ENCODE data around the gene UCKL1.
"Not testable (repeated sequence)": the region's sequence is repeated elsewhere in the genome, so short reads cannot be mapped to it uniquely, and the experiment has no call there.

The UCKL1 gene

DNA sequence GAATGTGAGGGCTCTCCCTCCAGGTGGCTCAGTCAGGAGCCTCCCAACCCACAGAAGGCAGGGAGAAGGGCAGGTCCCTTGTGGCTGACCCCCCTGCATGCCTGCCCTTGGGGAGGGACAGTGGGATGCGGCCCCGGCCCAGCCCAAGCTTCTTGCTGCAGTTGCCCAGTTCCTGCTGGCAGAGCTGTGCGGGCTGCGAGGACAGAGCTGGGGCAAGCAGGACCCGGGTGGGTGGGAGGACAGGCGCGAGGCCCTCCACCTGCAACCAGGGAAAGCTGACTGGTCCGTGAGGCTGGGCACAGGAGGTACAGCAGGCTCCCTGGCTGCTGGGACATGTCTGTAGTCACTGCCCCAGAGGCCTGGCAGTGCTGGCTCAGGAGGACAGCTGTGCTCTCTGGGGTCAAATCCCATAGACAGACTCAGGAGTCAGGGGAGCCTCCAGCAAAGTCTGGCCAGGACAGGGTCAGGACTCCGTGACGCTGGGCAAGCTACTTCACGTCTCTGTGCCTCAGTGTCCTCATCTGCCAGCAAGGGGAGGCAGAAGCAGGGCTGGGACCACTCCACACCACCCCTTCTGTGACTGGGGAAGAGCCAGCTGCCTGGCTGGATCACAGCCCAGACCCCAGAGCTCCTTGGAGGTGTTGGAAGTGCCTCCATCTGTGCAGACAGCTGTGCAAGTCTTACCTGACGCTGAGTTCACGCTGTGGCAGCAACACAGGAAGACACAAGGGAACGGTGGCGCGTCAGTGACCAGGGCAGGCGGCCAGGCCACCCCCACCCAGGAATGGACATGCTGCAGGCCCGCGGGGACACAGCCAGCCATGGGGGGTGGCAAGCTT, 13.0 kb downstream of the UCKL1 start:
- no peak for DNase-seq (ENCODE audit: low read depth, low spot score)

DNA sequence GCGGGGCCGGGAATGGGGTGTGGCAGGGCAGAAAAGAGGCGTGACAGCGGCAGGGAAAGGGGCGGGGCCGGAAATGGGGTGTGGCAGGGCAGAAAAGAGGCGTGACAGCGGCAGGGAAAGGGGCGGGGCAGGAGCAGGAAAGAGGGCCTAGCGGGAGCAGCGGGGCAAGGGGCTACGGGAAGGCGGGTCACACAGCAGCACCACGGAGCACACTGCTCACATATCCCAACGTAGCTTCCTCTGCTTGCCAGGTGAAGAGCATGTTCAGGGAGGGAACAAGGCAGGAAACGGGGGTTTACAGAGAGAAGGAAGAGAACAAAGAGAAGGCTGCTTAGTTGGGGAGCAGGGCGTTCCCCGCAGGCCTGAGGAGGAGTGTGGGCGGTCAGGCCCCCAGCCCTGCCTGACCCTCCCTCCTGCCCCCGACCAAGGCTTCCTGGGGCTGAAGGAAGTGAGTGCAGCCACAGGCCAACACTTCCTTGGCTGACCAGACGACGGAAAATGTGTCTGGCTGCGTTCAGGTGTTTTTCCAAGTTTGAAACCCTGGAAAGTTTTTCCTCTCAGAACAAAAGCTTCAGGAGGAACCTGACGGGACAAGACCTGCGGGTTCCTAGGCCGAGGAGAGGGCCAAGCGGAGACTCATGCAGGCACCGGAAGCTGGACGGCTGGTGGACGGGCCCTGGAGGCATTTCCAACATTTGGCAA, 13.8 kb downstream of the UCKL1 start:
- peak; percentile 80 for DNase-seq (ENCODE audit: low read depth, low spot score)

DNA sequence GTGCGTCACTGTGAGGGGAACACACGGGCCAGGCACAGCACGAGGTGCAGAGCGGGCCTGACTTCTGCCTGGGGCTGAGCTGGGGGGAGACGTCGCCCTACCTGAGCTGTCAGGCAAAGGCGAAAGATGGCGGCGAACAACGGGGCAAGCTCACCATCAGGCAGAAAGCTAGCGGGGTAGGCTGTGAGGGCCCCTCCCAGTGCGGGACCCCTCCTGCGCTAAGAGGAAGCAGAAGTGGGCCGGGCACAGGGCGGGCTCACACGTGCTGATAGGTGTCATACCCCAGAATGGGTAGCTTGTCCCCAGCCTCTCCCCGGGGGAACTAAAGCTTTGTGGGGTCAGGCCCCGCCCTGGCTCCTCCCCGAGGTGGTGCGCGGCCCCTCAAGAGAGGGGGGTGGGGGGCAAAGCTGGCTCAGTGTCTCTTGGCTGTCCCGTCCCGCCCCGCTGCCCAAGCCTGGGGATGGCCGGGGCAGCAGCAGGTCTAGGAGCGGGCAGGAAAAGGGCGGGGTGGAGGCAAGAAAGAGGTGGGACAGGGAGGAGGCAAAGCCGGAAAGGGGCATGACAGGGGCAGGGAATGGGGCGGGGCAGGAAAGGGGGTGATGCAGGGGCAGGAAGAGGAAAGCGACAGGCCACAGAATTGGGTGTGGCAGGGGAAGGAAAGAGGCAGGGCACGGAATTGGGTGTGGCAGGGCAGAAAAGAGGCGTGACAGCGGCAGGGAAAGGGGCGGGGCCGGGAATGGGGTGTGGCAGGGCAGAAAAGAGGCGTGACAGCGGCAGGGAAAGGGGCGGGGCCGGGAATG, 14.7 kb downstream of the UCKL1 start:
- peak; percentile 71 for DNase-seq (ENCODE audit: low read depth, low spot score)

DNA sequence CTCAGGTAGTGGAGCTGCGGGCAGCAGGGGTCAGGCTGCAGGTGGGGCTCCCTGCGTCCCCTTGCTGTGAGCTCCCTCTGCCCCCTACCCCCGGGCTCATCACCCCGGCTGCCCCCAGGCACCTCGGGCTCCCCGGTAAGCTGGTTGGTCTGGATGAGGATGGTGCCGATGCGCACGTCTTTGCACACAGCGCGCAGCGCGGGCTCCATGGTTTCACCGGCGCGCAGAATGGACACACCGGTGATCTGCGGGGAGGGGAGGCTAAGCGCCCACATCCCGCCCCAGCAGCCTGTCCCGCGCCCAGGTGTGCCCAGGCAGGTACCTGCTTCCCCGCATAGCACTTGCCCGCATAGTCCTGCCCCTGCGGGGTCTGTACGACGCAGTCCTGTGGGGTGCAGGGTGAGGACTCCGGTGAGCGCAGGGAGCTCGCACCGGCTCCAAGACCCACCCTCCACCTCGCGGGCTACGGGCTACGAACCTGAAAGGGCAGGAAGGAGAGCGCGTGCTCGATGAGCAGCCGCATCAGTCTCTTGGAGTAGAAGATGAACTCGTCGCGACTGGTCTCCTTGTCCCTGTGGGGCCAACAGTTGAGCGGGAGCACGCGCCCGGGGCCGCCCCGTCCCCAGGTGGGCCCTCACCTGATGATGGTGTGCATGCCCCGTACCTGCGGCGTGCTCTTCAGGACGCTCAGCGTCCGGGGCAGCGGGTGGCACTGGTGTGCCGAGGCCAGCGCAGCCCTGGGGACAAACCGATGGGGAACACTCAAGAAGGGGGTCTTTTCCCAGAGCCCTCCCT, 15.5 kb downstream of the UCKL1 start:
- DNase-seq (ENCODE audit: low read depth, low spot score), result no peak

DNA sequence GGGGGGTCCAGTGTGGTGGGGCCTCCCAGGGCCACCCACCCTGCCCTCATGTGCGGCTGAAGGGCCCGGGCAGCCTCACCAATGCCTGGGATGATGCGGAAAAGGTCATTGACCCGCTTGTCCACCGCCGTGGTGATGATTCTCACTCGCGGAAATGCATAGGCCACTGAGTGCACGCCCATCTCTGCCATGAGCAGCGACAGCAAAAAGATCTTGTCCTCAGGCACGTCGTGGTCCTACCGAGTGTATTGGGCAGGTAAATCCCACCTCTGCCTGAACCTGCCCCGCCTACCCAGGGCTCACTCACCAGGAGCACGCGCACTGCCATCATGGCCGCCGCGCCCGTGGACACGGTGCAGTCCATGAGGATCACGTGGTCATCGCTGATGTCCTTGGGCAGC, 16.1 kb downstream of the UCKL1 start:
- DNase-seq (ENCODE audit: low read depth, low spot score), result no peak

DNA sequence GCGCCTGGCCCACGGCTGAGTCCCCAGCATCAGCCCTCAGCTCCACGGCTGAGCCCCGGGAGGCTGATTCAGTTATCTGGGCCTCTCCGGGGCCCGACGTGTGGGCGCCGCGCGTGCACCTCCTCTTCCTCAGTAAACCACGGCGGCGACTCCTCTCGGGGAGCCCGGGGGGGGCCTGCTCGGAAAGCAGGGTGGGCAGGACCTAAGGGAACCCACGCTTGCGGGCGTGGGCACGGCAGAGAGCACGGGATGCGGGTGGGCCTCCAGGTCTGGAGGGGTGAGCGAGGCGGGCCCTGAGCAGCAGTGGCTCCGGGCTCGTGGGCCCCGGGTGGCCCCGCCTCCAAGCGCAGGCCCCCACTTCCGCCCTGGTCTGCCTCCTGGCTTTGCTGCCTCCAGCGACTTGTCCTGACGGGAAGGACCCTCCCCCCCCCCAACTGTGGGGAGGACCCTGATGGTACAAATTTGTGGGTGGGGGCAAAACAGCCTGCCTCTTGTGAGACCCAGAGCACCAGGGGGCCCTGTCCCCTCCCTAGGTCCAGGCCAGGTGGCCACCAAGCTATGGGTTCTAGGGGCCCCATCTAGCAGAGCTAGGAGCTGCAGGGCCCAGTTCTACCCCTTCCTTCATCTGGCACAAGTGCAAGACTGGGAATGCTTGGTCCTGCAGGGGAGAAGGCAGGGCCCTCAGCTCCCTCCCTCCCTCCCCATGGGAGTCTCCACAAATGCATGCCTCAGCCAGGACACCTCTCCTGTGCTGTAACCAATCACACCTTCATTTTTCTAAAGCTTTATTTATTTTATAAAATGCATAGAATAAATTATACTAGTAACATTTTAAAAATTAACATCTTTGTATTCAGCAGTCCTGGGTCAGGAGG, 16.9 kb downstream of the UCKL1 start:
- DNase-seq (ENCODE audit: low read depth, low spot score), result no peak

DNA sequence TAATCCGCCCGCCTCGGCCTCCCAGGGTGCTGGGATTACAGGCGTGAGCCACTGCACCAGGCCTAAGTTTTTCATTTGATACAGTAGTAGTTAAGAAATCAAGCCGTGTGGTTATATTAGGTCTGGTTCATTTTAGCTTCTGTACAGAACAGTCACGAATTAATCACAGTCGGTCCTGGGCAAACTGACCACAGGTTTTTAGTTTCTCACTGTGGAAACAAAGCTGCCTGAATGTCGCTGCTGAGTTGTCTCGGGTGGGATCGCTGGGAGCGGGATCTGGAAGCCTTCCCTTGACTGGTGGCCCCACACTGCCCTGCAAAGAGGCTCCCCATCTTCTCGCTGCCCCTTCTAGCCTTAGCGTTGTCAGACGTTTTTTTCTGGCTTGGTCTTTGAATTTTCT, 18.6 kb downstream of the UCKL1 start:
- DNase-seq (ENCODE audit: low read depth, low spot score), result no peak

DNA sequence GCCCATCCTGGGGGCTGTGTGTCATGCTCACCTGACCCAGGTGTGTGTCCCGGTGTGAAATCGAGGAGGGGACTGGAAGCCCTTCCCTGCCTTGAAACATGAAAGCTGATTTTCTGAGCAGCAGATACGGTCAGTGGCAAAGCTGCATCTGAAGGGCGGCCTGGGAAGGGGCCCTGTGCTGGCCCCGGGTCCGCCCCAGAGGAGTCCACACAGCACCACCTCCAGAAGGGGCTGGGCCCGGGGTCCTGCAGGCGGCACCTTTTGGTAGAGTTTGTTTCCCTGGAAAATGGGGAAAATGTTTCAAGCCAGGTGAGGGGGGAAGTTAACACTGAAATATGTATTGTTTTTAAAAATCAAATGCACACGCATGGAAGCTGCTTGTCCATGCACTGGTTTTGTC, 20.8 kb downstream of the UCKL1 start:
- DNase-seq (ENCODE audit: low read depth, low spot score), result no peak

DNA sequence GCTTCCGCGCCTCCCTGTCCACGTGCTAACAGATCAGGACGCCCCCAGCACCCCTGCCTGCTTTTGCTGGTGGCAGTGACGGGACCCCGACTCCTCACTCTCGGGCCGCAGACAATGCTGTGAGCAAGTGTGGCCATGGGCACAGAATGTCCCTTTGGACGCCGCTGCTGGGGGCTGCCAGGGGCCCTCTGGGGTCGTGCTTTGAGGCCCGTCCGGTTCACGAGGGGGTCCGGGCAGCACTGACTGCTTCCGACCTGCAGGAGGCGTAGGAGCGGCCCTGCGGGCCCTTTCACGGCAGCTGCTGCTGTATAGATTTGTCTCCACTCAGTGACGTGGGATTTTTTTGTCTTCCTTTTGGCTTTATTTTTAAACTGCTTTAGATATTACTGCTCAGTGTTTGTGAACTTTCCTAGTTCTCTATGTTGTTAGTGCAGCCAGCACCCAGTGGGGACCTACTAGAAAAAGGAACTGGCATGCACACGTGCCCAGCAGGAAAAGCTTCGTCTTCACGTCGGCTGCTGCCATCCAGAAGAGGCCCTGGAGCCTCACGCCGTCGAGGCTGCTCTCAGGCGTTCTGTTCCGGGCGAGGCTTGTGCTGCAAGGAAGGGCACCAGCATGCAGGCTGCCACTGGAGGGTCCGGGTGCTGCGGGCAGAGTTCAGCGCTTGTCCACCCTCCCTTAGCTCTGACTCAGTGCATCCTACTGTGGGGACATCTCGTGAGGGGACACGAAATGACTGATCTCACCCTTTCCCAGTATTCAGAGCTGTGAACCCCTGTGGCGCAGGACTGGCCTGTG, 21.7 kb downstream of the UCKL1 start:
- peak; percentile 41 for DNase-seq (ENCODE audit: low read depth, low spot score)

DNA sequence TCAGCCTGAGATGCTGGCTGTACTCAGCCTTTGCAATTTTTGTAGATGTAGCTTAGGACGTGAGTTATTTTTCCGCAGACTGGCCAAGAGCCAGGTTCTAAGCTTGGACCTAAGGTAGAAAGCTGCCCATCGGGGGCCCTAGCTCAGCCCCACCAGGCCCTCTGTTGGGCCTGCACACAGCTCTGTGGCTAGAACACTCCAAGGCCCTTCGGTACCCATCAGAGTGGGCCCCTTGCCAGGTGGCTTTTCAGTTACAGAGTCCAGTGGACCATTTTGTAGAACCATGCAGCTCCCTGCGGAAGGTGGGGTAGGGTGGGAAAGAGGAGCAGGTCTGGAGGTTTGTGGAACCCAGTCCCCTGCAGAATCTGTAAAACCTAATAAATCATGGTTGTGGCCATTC, 22.6 kb downstream of the UCKL1 start:
- DNase-seq (ENCODE audit: low read depth, low spot score), result no peak

DNA sequence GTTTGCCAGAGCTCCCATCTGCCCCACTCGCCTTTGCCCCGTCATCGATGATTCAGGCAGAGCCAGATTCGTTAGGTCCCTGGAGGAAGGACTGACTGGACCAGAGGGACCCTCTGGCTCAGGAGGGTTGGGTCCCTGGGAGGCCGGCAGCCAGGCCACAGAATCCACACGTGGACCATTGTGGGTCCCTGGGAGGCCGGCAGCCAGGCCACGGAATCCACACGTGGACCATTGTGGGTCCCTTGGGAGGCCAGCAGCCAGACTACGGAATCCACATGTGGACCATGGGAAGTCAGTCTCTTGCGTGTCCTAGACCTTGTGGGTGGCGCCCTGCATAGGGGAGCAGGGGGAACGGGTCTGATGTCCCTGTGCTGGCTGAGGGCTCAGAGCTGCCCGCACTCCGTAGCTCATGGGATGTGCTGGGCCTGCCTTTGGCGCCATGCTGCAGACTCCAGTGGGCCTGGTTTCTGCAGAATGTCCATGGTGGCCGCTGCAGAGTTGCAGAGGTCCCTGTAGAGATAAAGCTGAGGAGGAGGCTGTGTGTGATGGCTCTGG, 23.5 kb downstream of the UCKL1 start:
- DNase-seq (ENCODE audit: low read depth, low spot score), result no peak

DNA sequence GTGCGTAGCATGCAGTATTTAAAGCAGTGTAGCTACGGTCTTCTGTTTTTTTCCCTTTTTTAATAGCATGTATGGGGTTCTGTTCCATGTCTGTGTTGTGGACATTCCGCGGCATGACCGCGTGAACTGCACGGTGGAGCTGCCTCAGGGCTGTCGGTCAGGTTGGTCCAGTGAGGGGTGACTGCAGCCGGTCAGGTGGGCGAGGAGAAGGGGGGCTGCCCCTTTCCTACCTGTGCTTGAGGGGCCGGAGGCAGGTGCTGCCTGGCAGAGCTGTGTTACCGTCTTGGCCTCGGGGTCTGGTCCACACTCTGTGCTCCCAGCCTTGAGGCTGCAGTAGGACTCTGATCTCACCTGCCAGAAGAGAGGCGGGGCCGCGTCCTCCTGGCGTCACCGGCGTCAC, 24.5 kb downstream of the UCKL1 start:
- no peak for DNase-seq (ENCODE audit: low read depth, low spot score)

DNA sequence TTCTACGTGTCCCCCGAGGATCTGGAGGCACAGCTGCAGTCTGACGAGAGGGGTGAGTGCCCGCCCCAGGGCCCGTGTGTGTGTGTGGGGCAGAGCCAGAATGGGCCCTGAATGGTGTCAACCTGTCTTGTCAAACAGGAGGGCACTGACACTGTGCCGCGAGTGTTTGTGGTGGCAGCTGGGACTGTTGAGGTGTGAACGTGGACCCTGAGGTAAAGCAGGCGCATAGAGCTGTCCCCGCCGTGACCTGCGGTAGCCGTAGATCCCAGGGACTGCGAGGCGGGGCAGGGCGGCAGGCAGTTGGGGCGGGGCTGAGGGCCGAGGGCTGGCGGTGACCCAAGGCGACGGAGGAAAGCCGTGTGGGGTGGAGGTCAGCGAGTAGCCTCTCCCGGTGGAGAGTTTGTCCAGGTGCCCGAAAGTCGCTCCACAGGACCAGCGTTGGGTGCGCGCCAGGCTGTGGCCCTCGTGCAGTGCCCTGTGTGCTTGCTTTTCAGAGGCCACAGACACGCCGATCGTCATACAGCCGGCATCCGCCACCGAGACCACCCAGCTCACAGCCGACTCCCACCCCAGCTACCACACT, 25.2 kb downstream of the UCKL1 start:
- no peak for DNase-seq (ENCODE audit: low read depth, low spot score)

DNA sequence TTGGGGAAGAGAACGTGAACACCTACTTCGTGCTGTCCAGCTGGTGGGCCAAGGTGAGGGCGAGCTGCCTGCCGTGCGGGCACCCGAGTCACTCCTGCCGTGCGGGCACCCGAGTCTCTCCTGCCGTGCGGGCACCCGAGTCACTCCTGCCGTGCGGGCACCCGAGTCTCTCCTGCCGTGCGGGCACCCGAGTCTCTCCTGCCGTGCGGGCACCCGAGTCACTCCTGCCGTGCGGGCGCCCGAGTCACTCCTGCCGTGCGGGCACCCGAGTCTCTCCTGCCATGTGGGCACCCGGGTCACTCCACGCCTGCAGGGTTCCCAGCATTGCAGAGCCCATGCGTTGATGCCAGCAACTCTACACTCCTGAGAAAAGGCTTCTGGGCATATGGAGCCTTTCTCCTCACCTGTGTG, 26.7 kb downstream of the UCKL1 start:
- not testable (repeated sequence) for DNase-seq (ENCODE audit: low read depth, low spot score)

DNA sequence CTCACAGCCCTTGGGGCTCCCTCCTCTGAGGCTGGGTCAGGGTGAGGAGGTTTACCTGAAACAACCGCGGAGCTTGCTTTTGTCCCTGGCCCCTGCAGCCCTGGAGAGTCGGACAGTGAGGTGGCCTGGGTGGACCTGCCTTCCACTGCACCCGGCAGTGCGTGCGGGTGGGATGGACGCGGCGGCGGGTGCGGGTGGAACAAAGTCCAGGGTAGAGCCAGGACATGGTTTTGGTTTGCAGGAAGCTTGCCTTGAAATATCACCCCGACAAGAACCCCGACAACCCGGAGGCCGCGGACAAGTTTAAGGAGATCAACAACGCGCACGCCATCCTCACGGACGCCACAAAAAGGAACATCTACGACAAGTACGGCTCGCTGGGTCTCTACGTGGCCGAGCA, 27.1 kb downstream of the UCKL1 start:
- no peak for DNase-seq (ENCODE audit: low read depth, low spot score)

DNA sequence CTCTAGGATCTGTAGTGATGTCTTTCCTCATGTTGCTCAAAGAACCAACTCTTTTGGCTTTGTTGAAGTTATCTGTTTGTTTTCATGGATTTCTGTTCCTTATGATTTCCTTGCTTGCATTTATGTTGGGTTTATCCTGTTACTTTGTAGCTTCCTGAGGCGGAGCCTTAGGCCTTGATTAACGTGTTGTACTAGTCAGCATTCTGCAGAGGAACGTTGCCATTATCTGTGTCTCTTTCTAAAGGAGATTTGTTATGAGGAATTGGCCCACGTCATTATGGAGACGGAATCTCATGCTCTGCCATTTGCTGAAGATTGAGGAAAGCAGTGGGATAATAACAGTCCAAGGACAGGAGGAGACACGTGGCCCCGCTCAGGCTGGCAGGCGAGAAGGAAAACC, 29.9 kb downstream of the UCKL1 start:
- DNase-seq (ENCODE audit: low read depth, low spot score), result no peak

DNA sequence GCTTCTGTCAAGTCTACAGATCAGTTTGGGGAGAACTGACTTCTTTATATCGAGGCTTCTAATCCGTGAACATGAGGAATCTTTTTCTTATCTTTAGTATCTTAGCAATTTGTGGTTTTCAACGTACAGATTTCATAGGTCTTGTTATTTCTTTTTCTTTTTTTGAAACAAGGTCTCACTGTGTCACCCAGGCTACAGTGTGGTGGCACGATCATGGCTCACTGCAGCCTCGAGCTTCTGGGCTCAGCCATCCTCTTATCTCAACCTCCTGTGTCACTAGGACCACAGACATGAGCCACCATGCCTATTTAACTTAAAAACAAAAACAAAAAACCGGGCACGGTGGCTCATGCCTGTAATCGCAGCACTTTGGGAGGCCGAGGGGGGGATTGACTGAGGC, 32.0 kb downstream of the UCKL1 start:
- no peak for DNase-seq (ENCODE audit: low read depth, low spot score)

DNA sequence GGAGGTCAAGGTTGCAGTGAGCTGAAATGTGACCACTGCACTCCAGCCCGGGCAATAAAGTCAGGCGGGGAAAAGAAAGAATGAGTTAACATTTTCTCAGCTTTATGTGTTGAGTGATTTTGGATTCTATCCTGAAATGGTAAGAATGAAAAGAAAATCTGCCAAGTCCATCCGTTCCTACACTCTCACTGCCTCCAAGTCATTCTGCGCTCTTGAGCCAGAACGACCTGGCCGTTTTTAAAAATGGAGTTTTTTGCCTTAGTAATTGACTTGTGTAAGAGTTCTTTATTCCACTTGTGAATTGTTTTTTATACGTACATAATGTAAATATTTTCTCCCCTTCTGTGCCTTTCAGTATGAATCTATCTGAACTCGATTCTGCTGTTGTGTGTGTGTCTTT, 32.6 kb downstream of the UCKL1 start:
- no peak for DNase-seq (ENCODE audit: low read depth, low spot score)

DNA sequence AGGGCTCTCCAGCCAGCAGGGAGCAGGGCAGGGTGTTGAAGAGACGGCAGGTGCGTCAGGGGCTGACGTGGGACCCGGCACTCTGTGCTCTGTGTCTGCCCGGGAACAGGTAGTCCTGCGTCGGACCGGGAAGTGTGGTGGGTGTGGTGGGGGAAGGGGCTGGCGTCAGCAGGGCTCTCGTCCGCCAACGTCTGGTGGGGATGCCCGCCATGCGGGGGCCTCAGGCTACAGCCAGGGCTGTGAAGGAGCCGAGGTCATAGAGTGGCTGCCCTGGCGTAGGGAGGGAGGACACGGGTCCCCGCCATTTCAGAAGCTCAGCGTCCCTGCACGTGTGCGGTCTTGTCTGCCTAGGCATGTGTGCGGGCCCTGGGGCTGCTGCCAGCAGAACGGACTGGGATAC, 36.0 kb downstream of the UCKL1 start:
- DNase-seq (ENCODE audit: low read depth, low spot score), result no peak
